Cardiac muscle cell (in vitro differentiated cells and primary cell): ENCODE measurements around the gene TSFM. TPM values are rescaled to one million over a fixed set of nuclear protein-coding genes. Genes with fewer than 3 reads are reported as not detected.
A peak's percentile ranks its signal among the peaks of the same experiment; 100 is the strongest.
"Not testable (repeated sequence)": the region's sequence is repeated elsewhere in the genome, so short reads cannot be mapped to it uniquely, and the experiment has no call there.

Experiments
- DNase-seq, 2 donors: peaks; one replicate each; pipeline versions ENCODE4 v3.0.0 to v3.0.0-alpha.2; 2010 to 2017; ENCODE audit warnings: low read depth in 1 of 2, low spot score in 1 of 2
- H3K27ac ChIP-seq: fragments of 200-600 bp; sonication (generic); 2 replicates; pipeline ENCODE4 v1.5.1; 2016
- H3K27me3 ChIP-seq: fragments of 200-600 bp; sonication (generic); 2 replicates; pipeline ENCODE4 v1.6.0; 2016; ENCODE audit warnings: control low read depth
- H3K36me3 ChIP-seq: fragments of 200-600 bp; sonication (generic); 2 replicates; pipeline ENCODE4 v1.5.1; 2016; ENCODE audit warnings: control low read depth
- H3K4me1 ChIP-seq: fragments of 200-600 bp; sonication (generic); 2 replicates; pipeline ENCODE4 v1.8.1; 2017; ENCODE audit warnings: low read depth, mild to moderate bottlenecking, mixed run types
- H3K4me3 ChIP-seq: fragments of 200-600 bp; sonication (generic); 2 replicates; pipeline ENCODE4 v1.5.1; 2016; ENCODE audit warnings: mild to moderate bottlenecking
- H3K9me3 ChIP-seq: fragments of 200-600 bp; sonication (generic); 2 replicates; pipeline ENCODE4 v1.5.1; 2017; ENCODE audit warnings: low read depth, mild to moderate bottlenecking, control low read depth
- polyA plus RNA-seq: library from polyadenylated mRNA; unstranded; fragments of >200 nt; fragmentation: Nextera tagmentation; extraction: Ambion mirVana; gene quantifications from 2 replicates; pipeline ENCODE4 v1.2.1, GENCODE V29; 2016
- total RNA-seq: library from RNA; depleted of rRNA; stranded (reverse); fragments of >200 nt; gene quantifications from 2 replicates; pipeline ENCODE4 v1.2.3, GENCODE V29; 2016
- TF ChIP-seq, protein P1 (sequence below): IDR thresholded peaks from 2 replicates; pipeline ENCODE4 v1.5.1; 2012; ENCODE audit warnings: low read depth, mild to moderate bottlenecking, low read length

The TSFM gene
- total and polyA plus RNA-seq, 2 experiments from 2014 or later = 22.6 to 66.7 TPM

DNA sequence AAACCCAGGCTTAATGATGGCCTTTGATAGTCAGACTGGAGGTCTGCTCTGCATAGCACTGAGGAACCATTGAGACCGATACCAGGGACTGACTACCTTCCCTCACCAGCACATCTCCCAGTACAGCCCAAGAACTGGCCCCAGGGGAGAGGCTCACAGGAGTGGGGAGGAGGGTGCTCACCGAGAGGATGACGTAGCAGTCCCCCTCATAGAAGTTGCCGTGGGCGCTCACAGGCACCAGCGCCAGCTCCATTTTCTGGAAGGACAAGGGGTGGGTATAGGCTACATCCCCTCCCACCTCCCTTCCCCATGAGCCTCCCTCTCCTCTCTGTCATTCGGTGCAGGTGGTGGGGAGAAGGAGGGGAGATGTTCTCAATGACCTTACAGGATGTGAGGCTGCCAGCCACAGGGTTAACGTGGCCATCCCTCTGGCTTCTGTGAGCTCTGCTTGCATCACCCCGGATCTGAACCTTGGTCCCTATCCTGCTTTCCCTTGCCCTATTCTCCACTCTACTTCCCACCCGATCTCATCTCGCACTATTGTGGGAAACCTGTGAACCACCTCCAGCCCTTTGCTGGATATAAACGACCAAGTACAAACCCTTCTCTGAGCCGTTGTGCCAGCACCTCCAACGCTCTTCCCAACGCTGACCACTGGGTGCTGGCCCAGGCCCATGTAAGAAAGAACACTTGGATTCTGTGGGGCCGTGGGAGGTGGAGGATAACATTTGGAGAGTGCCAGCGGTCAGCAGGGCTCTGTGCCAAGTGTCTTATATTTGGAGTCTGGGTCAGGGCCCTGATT is 31.6 kb downstream of the TSFM start:
- Histone ChIP-seq H3K4me3 (no peak overlapping the region), H3K36me3 (peaks cover 7% of the 10 kb centered on the region), H3K27me3 (no peaks in the 10 kb centered on the region), H3K4me1 (no peaks in the 10 kb centered on the region), H3K9me3 (no peaks in the 10 kb centered on the region), H3K27ac (no peak overlapping the region)
- TF ChIP-seq, protein P1, sequence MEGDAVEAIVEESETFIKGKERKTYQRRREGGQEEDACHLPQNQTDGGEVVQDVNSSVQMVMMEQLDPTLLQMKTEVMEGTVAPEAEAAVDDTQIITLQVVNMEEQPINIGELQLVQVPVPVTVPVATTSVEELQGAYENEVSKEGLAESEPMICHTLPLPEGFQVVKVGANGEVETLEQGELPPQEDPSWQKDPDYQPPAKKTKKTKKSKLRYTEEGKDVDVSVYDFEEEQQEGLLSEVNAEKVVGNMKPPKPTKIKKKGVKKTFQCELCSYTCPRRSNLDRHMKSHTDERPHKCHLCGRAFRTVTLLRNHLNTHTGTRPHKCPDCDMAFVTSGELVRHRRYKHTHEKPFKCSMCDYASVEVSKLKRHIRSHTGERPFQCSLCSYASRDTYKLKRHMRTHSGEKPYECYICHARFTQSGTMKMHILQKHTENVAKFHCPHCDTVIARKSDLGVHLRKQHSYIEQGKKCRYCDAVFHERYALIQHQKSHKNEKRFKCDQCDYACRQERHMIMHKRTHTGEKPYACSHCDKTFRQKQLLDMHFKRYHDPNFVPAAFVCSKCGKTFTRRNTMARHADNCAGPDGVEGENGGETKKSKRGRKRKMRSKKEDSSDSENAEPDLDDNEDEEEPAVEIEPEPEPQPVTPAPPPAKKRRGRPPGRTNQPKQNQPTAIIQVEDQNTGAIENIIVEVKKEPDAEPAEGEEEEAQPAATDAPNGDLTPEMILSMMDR = peak; percentile 47
- peak in 1 of 2 donors; percentile 91 for DNase-seq

DNA sequence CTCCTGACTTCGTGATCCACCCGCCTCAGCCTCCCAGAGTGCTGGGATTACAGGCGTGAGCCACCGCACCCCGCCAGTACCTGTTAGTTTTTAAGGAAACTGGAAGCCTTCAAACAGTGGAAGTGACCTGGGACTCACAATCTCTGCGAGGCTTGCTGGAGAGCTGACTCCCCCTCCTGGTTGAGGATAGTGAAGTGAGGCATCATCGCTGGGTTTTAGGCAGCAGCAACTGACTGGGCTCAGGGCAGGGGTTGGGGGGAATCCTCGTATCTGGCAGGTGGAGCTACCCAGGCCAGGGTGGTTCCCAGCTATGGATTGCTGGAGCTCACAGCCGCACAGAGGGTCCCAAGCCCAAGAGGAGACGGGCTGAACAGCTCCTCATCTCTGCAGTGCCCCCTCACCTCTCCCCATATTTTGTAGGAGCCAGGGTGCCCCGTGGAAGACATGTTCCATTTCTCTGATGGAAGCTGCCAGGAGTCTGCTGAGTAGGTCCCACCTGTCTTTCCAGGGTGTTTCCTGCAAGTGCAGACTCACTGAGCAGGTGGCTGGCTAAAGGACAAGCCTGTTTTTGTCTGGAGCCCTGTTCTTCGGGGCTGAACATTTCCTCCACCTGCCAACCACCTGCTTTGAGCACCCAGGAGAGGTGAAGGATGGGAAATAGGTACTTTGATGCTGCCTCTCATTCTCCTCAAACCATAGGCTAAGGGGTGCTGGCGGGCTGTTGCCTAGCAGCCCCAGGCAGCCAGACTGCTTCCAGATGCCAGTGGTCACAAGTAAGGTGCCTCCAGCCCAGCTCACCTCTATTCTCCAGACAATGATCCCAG is 32.8 kb downstream of the TSFM start:
- DNase-seq = no peak
- Histone ChIP-seq H3K9me3 (no peaks in the 10 kb centered on the region), H3K27ac (no peak overlapping the region), H3K4me1 (no peaks in the 10 kb centered on the region), H3K27me3 (no peaks in the 10 kb centered on the region), H3K4me3 (no peak overlapping the region), H3K36me3 (peaks cover 9% of the 10 kb centered on the region)
- TF ChIP-seq, protein P1 = peak; percentile 23

DNA sequence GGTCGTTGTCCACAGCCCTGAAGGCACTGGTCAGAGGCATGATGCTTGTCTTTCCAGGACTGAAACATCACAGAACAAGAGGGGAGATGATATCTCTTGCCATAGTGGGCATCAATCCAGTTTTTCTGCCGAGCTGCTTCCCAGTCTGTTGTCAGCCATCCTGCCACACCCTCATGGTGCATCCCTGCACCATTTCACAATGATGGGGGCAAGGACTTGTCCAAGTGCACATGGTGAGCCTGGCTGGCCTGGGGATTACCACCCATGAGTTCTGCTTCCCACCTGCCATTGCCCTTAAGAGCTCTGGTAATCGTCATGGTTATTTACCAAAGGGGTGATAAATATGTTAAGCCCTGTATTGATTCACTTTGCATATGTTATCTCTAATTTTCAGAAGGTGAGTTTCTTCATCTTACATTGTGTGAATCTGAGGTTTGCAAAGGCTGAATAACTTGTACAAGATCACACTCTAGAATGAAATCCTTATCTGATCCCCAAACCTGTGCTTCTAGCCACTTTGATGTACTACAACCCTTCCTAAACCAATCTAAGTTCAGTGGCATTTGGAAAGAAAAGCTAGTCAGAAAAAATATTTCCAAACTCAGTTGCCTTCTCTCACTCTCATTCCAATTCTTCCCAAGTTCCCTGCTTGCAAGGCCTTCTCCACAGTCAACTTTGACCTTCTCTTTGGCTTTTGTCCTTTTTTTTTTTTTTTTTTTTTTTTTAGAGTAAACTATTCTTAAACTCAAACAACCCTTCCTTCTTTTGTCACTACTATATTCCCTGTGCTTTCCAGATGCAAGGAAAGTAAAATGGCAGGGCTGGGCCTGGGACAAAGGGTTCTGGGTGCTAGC is 33.6 kb downstream of the TSFM start:
- Histone ChIP-seq H3K27ac (no peak overlapping the region), H3K9me3 (no peaks in the 10 kb centered on the region), H3K4me3 (no peak overlapping the region), H3K36me3 (peaks cover 11% of the 10 kb centered on the region), H3K27me3 (no peaks in the 10 kb centered on the region), H3K4me1 (no peaks in the 10 kb centered on the region)
- DNase-seq = no peak
- TF ChIP-seq, protein P1 = no peak

DNA sequence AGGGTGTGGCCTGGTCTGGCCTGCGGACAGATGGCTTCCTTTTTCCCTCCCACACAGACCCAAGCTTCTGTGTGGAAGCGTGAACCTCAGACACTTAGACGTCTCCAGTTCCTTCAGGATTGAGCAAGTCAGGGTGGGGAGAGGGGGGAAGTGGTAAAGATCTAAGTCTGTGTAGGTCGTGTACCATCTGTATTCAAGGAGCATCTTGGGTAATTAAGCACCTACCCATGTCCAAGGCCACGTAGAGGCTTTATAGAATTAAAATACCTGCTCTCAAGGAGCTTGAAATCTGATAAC is 34.2 kb downstream of the TSFM start:
- TF ChIP-seq, protein P1 = no peak
- peak in 1 of 2 donors; percentile 82 for DNase-seq
- Histone ChIP-seq H3K4me3 (no peak overlapping the region), H3K27me3 (no peaks in the 10 kb centered on the region), H3K36me3 (peaks cover 11% of the 10 kb centered on the region), H3K27ac (no peak overlapping the region), H3K4me1 (no peaks in the 10 kb centered on the region), H3K9me3 (no peaks in the 10 kb centered on the region)

DNA sequence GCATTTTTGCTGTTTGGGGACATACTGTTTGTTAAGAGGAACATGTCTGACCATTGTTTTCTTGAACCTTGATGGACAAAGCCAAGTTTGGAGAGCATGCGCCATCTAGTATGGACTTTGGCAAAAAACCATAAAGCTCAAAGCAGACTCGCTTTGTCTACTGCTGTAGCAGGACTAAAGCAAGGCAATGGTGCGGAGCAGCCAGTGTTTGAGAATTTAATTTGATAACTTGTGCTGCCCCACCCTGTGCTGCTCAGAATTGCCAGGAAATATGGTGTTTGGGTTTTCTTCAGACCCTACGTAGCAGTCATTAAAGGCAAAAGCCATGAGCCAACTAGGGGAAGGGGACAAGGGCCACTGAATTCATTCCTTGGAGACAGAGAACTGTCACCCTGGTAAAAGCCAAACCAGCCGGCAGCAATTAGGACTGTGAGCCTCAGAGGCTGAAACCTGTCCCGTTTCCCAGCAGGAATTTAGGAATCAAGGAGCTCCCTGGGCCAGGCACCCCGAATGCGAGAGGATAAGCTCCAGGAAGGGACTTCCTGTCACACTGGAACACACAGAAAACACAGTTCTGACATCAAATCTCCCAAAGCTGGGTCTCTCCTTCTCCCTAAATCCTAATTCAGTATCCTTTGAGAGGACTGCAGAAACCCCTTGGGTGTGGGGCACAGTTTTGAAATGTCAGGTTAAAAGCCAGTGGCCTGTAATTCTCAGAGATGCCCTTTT is 34.8 kb downstream of the TSFM start:
- H3K27ac ChIP-seq = no peak overlapping the region
- peaks cover 11% of the 10 kb centered on the region for H3K36me3 ChIP-seq
- no peak for DNase-seq
- H3K4me1 ChIP-seq = no peaks in the 10 kb centered on the region
- H3K27me3 ChIP-seq = no peaks in the 10 kb centered on the region
- H3K9me3 ChIP-seq = no peaks in the 10 kb centered on the region
- TF ChIP-seq, protein P1 = no peak
- H3K4me3 ChIP-seq = no peak overlapping the region

DNA sequence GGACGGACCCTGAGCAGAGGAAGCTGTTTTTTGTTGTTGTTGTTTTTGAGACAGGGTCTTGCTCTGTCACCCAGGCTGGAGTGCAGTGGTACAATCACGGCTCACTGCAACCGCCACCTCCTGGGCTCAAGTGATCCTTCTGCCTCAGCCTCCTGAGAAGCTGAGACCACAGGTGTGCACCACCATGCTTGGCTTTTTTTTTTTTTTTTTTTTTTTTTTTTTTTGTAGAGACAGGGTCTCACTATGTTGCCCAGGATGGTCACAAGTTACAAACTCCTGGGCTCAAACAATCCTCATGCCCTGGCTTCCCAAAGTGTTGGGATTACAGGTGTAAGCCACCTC is 35.4 kb downstream of the TSFM start:
- H3K36me3 ChIP-seq = peaks cover 16% of the 10 kb centered on the region
- H3K4me1 ChIP-seq, H3K27me3 ChIP-seq, DNase-seq, H3K4me3 ChIP-seq, H3K27ac ChIP-seq, H3K9me3 ChIP-seq: not testable (repeated sequence)

DNA sequence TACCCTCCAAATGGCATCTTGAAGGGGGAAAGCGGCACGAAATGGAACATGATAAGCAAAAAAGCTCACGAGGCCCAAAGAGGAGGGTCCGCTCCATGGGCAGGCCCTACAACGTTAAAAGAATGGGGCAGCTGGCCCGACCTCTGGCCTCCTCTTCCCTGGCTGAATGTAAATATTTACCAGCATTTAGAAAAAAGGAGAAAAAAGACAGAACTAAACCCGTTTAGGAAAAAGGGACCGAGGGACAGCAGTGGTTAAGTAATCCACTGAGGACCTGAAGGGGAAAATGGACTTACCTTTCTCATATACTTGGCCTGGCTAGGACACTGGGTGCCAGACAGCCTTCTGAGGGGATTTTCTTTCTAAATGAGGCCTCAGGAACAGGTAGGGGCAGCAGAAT is 37.5 kb downstream of the TSFM start:
- not testable (repeated sequence) for DNase-seq, H3K9me3 ChIP-seq, H3K4me3 ChIP-seq, H3K4me1 ChIP-seq, H3K27me3 ChIP-seq
- Histone ChIP-seq H3K27ac (peak overlapping the region; percentile 62), H3K36me3 (peaks cover 37% of the 10 kb centered on the region)

DNA sequence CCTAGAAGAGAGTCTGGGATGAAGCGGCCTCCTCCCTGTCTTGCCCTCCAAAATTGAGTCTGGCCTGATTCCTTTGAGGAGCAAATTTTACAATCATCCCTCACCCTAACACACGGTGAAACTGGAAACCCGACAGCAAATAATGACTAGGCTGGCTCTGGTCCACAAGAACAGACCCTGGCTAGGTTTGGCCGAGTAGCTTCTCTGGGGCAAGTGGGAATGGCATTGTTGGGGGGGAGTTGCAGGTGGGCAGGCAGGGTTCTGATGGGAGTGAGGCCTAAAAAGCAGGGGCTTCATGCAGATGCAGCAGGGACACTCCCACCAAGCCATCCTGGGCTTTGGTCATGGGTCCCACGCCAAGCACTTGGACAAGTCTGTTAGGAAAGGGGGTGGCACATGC is 38.4 kb downstream of the TSFM start:
- H3K9me3 ChIP-seq, H3K4me1 ChIP-seq, H3K27ac ChIP-seq, H3K4me3 ChIP-seq, DNase-seq, H3K27me3 ChIP-seq: not testable (repeated sequence)
- H3K36me3 ChIP-seq = peaks cover 46% of the 10 kb centered on the region
